H1 (cell line): ENCODE measurements around the gene HTD2. TPM values are rescaled to one million over a fixed set of nuclear protein-coding genes. Genes with fewer than 3 reads are reported as not detected.

Source experiments
- CTCF ChIA-PET: fragments of 300-600 bp; sonication (Branson Sonifier 250); formaldehyde crosslinking; loops from one replicate; lab custom pipeline; 2021; ENCODE audit not compliant: partially characterized antibody; lab: Charles Lee
- POLR2A ChIA-PET: fragments of 300-600 bp; sonication (Branson Sonifier 250); formaldehyde crosslinking; loops from one replicate; lab custom pipeline; 2021; ENCODE audit warnings: inconsistent platforms; ENCODE audit not compliant: partially characterized antibody; lab: Charles Lee
- DNase-seq, 2 experiments: peaks; one replicate each; pipeline versions ENCODE4 v3.0.0 to v3.0.0-alpha.2; 2010 to 2022; ENCODE audit warnings: low spot score in 2 of 2, low read depth in 1 of 2, mixed read lengths in 1 of 2
- FAIRE-seq: peaks from 2 replicates; lab custom pipeline; 2011; peaks lifted over from hg19 to GRCh38; lab: Jason Lieb, UNC
- H2AFZ ChIP-seq: 2 replicates; pipeline ENCODE4 v1.8.1; 2012; ENCODE audit warnings: low read length, inconsistent platforms
- H2AK5ac ChIP-seq: 2 replicates; pipeline ENCODE4 v1.6.1; 2013; ENCODE audit warnings: low read depth, low read length
- H2BK120ac ChIP-seq: replicated peaks from 2 replicates; pipeline ENCODE3; 2013; ENCODE audit warnings: low read depth, low read length, inconsistent platforms
- H2BK12ac ChIP-seq: 2 replicates; pipeline ENCODE4 v1.6.1; 2013; ENCODE audit warnings: low read depth, low read length
- H2BK15ac ChIP-seq: 2 replicates; pipeline ENCODE4 v1.6.1; 2013; ENCODE audit warnings: low read length
- H2BK20ac ChIP-seq: 2 replicates; pipeline ENCODE4 v1.6.1; 2013; ENCODE audit warnings: low read length
- H2BK5ac ChIP-seq: 2 replicates; pipeline ENCODE4 v1.6.1; 2013; ENCODE audit warnings: low read depth, low read length
- H3K14ac ChIP-seq: 2 replicates; pipeline ENCODE4 v1.6.1; 2013; ENCODE audit warnings: inconsistent platforms; ENCODE audit not compliant: insufficient read length
- H3K18ac ChIP-seq: 2 replicates; pipeline ENCODE4 v1.6.1; 2013; ENCODE audit warnings: low read length; ENCODE audit errors: extremely low read depth
- H3K23ac ChIP-seq: 2 replicates; pipeline ENCODE4 v1.6.1; 2013; ENCODE audit warnings: inconsistent platforms; ENCODE audit not compliant: insufficient read length
- H3K23me2 ChIP-seq: 2 replicates; pipeline ENCODE4 v1.6.1; 2013; ENCODE audit warnings: low read depth, low read length
- H3K27ac ChIP-seq: 2 replicates; pipeline ENCODE4 v1.6.1; 2011; ENCODE audit warnings: low read depth, low read length, inconsistent platforms
- H3K27me3 ChIP-seq, 4 experiments: replicated peaks in 1 of 4; 1 replicate in 1 of 4; 2 replicates in 3 of 4; pipeline versions ENCODE4 v1.6.1 to v1.8.1; 2011 to 2013; ENCODE audit warnings: low read length in 3 of 4, mild to moderate bottlenecking in 3 of 4, inconsistent platforms in 2 of 4, mixed read lengths in 2 of 4, moderate library complexity in 1 of 4; ENCODE audit not compliant: control insufficient read depth in 3 of 4, insufficient read depth in 3 of 4; ENCODE audit errors: extremely low read depth in 1 of 4
- H3K36me3 ChIP-seq, 4 experiments: 2 replicates each; pipeline versions ENCODE4 v1.6.1 to v1.8.1; 2011 to 2013; ENCODE audit warnings: mild to moderate bottlenecking in 4 of 4, low read length in 3 of 4, moderate library complexity in 2 of 4, control low read depth in 1 of 4, inconsistent platforms in 1 of 4; ENCODE audit not compliant: insufficient read depth in 4 of 4, control insufficient read depth in 2 of 4
- H3K4ac ChIP-seq: replicated peaks from 2 replicates; pipeline ENCODE3; 2013; ENCODE audit warnings: low read length, low read depth, mixed read lengths, inconsistent platforms; ENCODE audit not compliant: insufficient read length
- H3K4me1 ChIP-seq, 4 experiments: replicated peaks in 1 of 4; 1 replicate in 1 of 4; 2 replicates in 3 of 4; pipeline versions ENCODE4 v1.6.1 to v1.8.1; 2011 to 2013; ENCODE audit warnings: low read length in 3 of 4, inconsistent platforms in 2 of 4, mixed read lengths in 1 of 4; ENCODE audit not compliant: insufficient read depth in 4 of 4, control insufficient read depth in 3 of 4
- H3K4me2 ChIP-seq, 2 experiments: 2 replicates each; pipeline versions ENCODE4 v1.6.1 to v1.8.1; 2011 to 2013; ENCODE audit warnings: low read depth in 2 of 2, low read length in 2 of 2, control low read depth in 1 of 2, inconsistent platforms in 1 of 2, mild to moderate bottlenecking in 1 of 2; ENCODE audit not compliant: insufficient read depth in 1 of 2
- H3K4me3 ChIP-seq, 4 experiments: fragments of 200-600, 300-600 bp in 1 of 4; sonication (generic), shearing (Covaris generic), sonication (Bioruptor Twin) in 1 of 4; 2 replicates each; pipeline versions ENCODE4 v1.5.1 to v1.8.1; 2011 to 2016; ENCODE audit warnings: low read length in 4 of 4, low read depth in 3 of 4, control low read depth in 2 of 4, inconsistent platforms in 2 of 4, mild to moderate bottlenecking in 2 of 4, mixed read lengths in 1 of 4, moderate library complexity in 1 of 4; ENCODE audit not compliant: insufficient read depth in 2 of 4; ENCODE audit errors: extremely low read depth in 1 of 4
- H3K56ac ChIP-seq: replicated peaks from 2 replicates; pipeline ENCODE3; 2013; ENCODE audit warnings: low read depth, mild to moderate bottlenecking, mixed read lengths, low read length, inconsistent platforms; ENCODE audit not compliant: insufficient read length
- H3K79me1 ChIP-seq: 2 replicates; pipeline ENCODE4 v1.6.1; 2013; ENCODE audit warnings: low read depth, low read length, control low read depth
- H3K79me2 ChIP-seq, 2 experiments: 2 replicates each; pipeline versions ENCODE4 v1.6.1 to v1.8.1; 2012 to 2013; ENCODE audit warnings: low read length in 2 of 2, mild to moderate bottlenecking in 2 of 2, inconsistent platforms in 1 of 2; ENCODE audit not compliant: insufficient read depth in 2 of 2, control insufficient read depth in 1 of 2
- H3K9ac ChIP-seq, 4 experiments: replicated peaks in 1 of 4; 1 replicate in 1 of 4; 2 replicates in 3 of 4; pipeline versions ENCODE4 v1.6.1 to v1.8.1; 2011 to 2013; ENCODE audit warnings: low read depth in 3 of 4, low read length in 3 of 4, control low read depth in 2 of 4, mild to moderate bottlenecking in 2 of 4, moderate library complexity in 2 of 4, inconsistent platforms in 1 of 4; ENCODE audit errors: extremely low read depth in 1 of 4
- H3K9me3 ChIP-seq, 2 experiments: 2 replicates each; pipeline versions ENCODE4 v1.6.1 to v1.8.1; 2012 to 2013; ENCODE audit warnings: mild to moderate bottlenecking in 2 of 2, moderate library complexity in 2 of 2, control low read depth in 1 of 2, inconsistent platforms in 1 of 2, low read depth in 1 of 2, low read length in 1 of 2, mixed read lengths in 1 of 2; ENCODE audit not compliant: insufficient read depth in 2 of 2
- H4K20me1 ChIP-seq, 2 experiments: replicated peaks in 1 of 2; 2 replicates each; pipeline versions ENCODE3 to v1.8.1; 2011 to 2013; ENCODE audit warnings: inconsistent platforms in 2 of 2, low read length in 2 of 2, mild to moderate bottlenecking in 1 of 2; ENCODE audit not compliant: insufficient read depth in 2 of 2, control insufficient read depth in 1 of 2
- H4K5ac ChIP-seq: 2 replicates; pipeline ENCODE4 v1.6.1; 2013; ENCODE audit warnings: low read length, low read depth, mixed read lengths, inconsistent platforms; ENCODE audit not compliant: insufficient read length
- H4K8ac ChIP-seq: 2 replicates; pipeline ENCODE4 v1.8.0; 2013; ENCODE audit warnings: mild to moderate bottlenecking, moderate library complexity, low read length, inconsistent platforms; ENCODE audit not compliant: insufficient read depth; ENCODE audit errors: extremely low read depth
- H4K91ac ChIP-seq: replicated peaks from 2 replicates; pipeline ENCODE3; 2013; ENCODE audit warnings: low read length, mixed read lengths, inconsistent platforms; ENCODE audit not compliant: insufficient read length
- CBX5 ChIP-seq: fragments of 300-800, 300-1000 bp; sonication (generic); IDR thresholded peaks from 2 replicates; pipeline ENCODE4 v1.7.1; 2016; ENCODE audit warnings: antibody characterized with exemption, low read length, low read depth
- CHD2 ChIP-seq: IDR thresholded peaks from 2 replicates; pipeline ENCODE4 v1.6.1; 2012; ENCODE audit warnings: low read length, improper control_type of control experiment
- CREB1 ChIP-seq: IDR thresholded peaks from 2 replicates; pipeline ENCODE4 v1.6.1; 2012; ENCODE audit warnings: inconsistent platforms
- EGR1 ChIP-seq: IDR thresholded peaks from 2 replicates; pipeline ENCODE4 v1.6.1; 2011; ENCODE audit warnings: low read depth, low read length, borderline replicate concordance
- EZH2 ChIP-seq: fragments of 200-600 bp; sonication (generic); IDR thresholded peaks from 2 replicates; pipeline ENCODE4 v1.7.1; 2012; ENCODE audit warnings: low read depth, mild to moderate bottlenecking, moderate library complexity, low read length, inconsistent platforms; ENCODE audit not compliant: severe bottlenecking
- FOSL1 ChIP-seq: IDR thresholded peaks from 2 replicates; pipeline ENCODE4 v1.6.1; 2011; ENCODE audit warnings: mild to moderate bottlenecking, low read depth, low read length, moderate library complexity; ENCODE audit not compliant: insufficient read depth
- GTF2F1 ChIP-seq: IDR thresholded peaks from 2 replicates; pipeline ENCODE4 v1.6.1; 2012; ENCODE audit warnings: low read depth, low read length, improper control_type of control experiment, borderline replicate concordance
- KDM4A ChIP-seq: IDR thresholded peaks from one replicate; pipeline ENCODE4 v1.7.1; 2012; ENCODE audit warnings: low read depth, mild to moderate bottlenecking, moderate library complexity, low read length, inconsistent platforms; ENCODE audit not compliant: severe bottlenecking
- MAFK ChIP-seq: IDR thresholded peaks from 2 replicates; pipeline ENCODE4 v1.6.1; 2012; ENCODE audit warnings: low read depth, mild to moderate bottlenecking, improper control_type of control experiment, low read length
- NANOG ChIP-seq: IDR thresholded peaks from 2 replicates; pipeline ENCODE4 v1.6.1; 2011; ENCODE audit warnings: low read length, low read depth, mild to moderate bottlenecking, inconsistent platforms; ENCODE audit not compliant: insufficient read depth, poor library complexity, severe bottlenecking
- RAD21 ChIP-seq, 2 experiments: IDR thresholded peaks in 1 of 2; conservative IDR thresholded peaks in 1 of 2; 2 replicates each; pipeline ENCODE4 v1.6.1; 2011; ENCODE audit warnings: low read depth in 2 of 2, low read length in 2 of 2, improper control_type of control experiment in 1 of 2, inconsistent platforms in 1 of 2, mild to moderate bottlenecking in 1 of 2, moderate library complexity in 1 of 2
- SIX5 ChIP-seq: IDR thresholded peaks from 2 replicates; pipeline ENCODE4 v1.6.1; 2011; ENCODE audit warnings: mild to moderate bottlenecking, low read depth, low read length
- SP1 ChIP-seq: IDR thresholded peaks from 2 replicates; pipeline ENCODE4 v1.6.1; 2011; ENCODE audit warnings: low read depth, low read length
- YY1 ChIP-seq: IDR thresholded peaks from 2 replicates; pipeline ENCODE4 v1.6.1; 2011; ENCODE audit warnings: low read depth, mild to moderate bottlenecking, low read length
- WGBS, 2 experiments: shearing (Covaris generic) in 1 of 2; methylation state at CpG; one replicate each; pipeline versions ENCODE4 v1.1.6 to v1.1.7; 2013 to 2015; ENCODE audit warnings: low lambda C conversion rate in 2 of 2, mixed read lengths in 2 of 2, inconsistent platforms in 1 of 2, low coverage in 1 of 2, missing lambda C conversion rate in 1 of 2; ENCODE audit not compliant: insufficient replicate concordance in 2 of 2, insufficient coverage in 1 of 2, insufficient read length in 1 of 2; ENCODE audit errors: extremely low coverage in 1 of 2, missing lambda C conversion rate in 1 of 2; 5-methylcytosine and 5-hydroxymethylcytosine counted together
- polyA plus RNA-seq, 7 experiments: library from polyadenylated mRNA; depleted of rRNA in 3 of 7; stranded (reverse) in 5 of 7; unstranded in 2 of 7; fragments of >200 nt in 5 of 7; fragments of 200-250 nt in 2 of 7; gene quantifications; 1 replicate in 5 of 7; 2 replicates in 1 of 7; 4 replicates in 1 of 7; pipeline versions ENCODE4 v1.2.1 to v1.2.3, GENCODE V29; 2011 to 2013; ENCODE audit warnings: missing spikeins in 2 of 7, mixed read lengths in 2 of 7
- total RNA-seq: library from RNA; stranded (reverse); fragmentation: NEBNext Ultra II Directional; extraction: Animal tissue kit (Norgen Biotek cat#: 25700); gene quantifications from 2 replicates; pipeline ENCODE4 v1.2.1, GENCODE V29; 2021

HTD2 gene
- total and polyA plus RNA-seq, 2 of the 8 experiments (the other 6 are each of a cell fraction or from before 2014, with no cell fraction given): 8.8 to 10.8 TPM

GRCh38 chr3:58337190-58337589 is 30.9 kb downstream of the HTD2 start:
- H3K4me2 ChIP-seq: no peak overlapping the region
- H4K20me1 ChIP-seq: no peaks in the 10 kb centered on the region
- H2BK15ac ChIP-seq: no peak overlapping the region
- WGBS, 2 experiments: 100% methylated on average over 1 of the region's 1 CpG; no CpG with 5 or more reads in 1 of the 2 experiments
- no peak overlapping the region for H2AFZ ChIP-seq
- H3K9me3 ChIP-seq: no peaks in the 10 kb centered on the region
- no peaks in the 10 kb centered on the region for H3K79me1 ChIP-seq
- no peak overlapping the region for H4K5ac ChIP-seq
- no peak overlapping the region for H2BK20ac ChIP-seq
- H2BK5ac ChIP-seq: no peak overlapping the region
- H3K23ac ChIP-seq: no peak overlapping the region
- POLR2A ChIA-PET: interaction anchor here (1.9 kb wide), 1 partner anchor 9 kb away, joined by 6 read pairs; no protein-coding TSS in a partner anchor
- H2BK12ac ChIP-seq: no peak overlapping the region
- no peak overlapping the region for H2BK120ac ChIP-seq
- H3K4ac ChIP-seq: no peak overlapping the region
- H4K91ac ChIP-seq: no peak overlapping the region
- peaks cover 7% of the 10 kb centered on the region; the same call in 1 of the 2 replicates for H3K23me2 ChIP-seq
- H3K79me2 ChIP-seq: no peaks in the 10 kb centered on the region
- H3K4me1 ChIP-seq: 0 out of 7 replicates have a peak, but pooled peaks cover 0 to 4% (median 0%) of the 10 kb centered on the region in 4 experiments
- peaks cover 0 to 9% (median 3%) of the 10 kb centered on the region in 4 experiments; a peak in 4 of 7 replicates for H3K27me3 ChIP-seq
- H3K4me3 ChIP-seq: no peak overlapping the region
- H3K14ac ChIP-seq: no peak overlapping the region
- H3K27ac ChIP-seq: no peak overlapping the region
- H4K8ac ChIP-seq: no peak overlapping the region
- no peak overlapping the region for H2AK5ac ChIP-seq
- no peak overlapping the region for H3K9ac ChIP-seq
- CTCF ChIA-PET: interaction anchor here (1.0 to 2.0 kb wide), 7 partner anchors 11 to 194 kb away, joined by 3 to 6 read pairs (median 4); partner anchors contain the start of genes HTD2 and RPP14
- H3K18ac ChIP-seq: no peak overlapping the region
- DNase-seq (no peak), FAIRE-seq (no peak)
- H3K56ac ChIP-seq: no peak overlapping the region
- H3K36me3 ChIP-seq: no peaks in the 10 kb centered on the region
- no peak for TF ChIP-seq CHD2
- TF ChIP-seq EGR1: no peak
- TF ChIP-seq CBX5: no peak
- no peak for TF ChIP-seq CREB1
- TF ChIP-seq GTF2F1: no peak
- no peak for TF ChIP-seq NANOG
- TF ChIP-seq SP1: no peak
- no peak for TF ChIP-seq EZH2
- no peak for TF ChIP-seq FOSL1
- no peak for TF ChIP-seq KDM4A
- TF ChIP-seq RAD21 (IDR thresholded peaks at IDR 0.05 in 1 of 2, conservative IDR thresholded peaks at IDR 0.05 in 1 of 2; ENCODE audit: low read depth in 2 of 2, low read length in 2 of 2): no peak
- no peak for TF ChIP-seq SIX5
- no peak for TF ChIP-seq MAFK
- TF ChIP-seq YY1: no peak
